GM12801 (cell line): Measurements from ENCODE around the gene RSAD2.

Experiments
- TF ChIP-seq, protein P1 (sequence below): IDR thresholded peaks from one replicate; pipeline ENCODE4 v1.5.1; 2011; ENCODE audit warnings: control low read depth; ENCODE audit not compliant: insufficient read length; ENCODE audit errors: extremely low read depth

The RSAD2 gene

DNA sequence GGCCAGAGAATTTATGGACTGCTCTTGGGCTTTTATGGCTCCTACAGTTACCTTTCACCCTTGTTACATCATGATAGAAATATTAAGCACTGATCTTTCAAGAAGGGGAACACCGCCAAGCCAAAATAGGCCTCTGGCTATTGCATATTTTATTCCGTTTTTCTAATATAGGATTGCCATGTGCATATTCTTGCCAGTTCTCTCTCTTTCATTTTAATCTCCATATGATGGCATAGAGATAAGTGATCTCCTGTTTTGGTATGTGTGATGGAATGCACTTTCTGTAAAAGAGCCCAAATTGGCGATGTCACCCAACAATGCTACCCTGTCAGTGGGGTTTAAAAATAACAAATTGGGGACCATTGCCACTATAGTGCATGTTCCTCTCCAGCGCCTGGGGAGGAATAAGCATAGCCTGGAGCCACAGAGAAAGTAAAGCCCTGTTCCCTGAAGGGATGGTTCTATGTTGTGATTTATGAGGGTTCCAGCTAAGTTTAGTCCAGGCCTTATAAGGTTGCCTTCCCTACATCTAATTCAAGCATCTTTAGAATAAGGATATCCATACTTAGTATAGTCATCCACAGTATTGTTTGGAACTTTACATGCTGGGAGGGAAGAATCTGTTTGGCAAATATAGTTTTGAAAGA, 38.8 kb upstream of the RSAD2 start:
- TF ChIP-seq, protein P1, sequence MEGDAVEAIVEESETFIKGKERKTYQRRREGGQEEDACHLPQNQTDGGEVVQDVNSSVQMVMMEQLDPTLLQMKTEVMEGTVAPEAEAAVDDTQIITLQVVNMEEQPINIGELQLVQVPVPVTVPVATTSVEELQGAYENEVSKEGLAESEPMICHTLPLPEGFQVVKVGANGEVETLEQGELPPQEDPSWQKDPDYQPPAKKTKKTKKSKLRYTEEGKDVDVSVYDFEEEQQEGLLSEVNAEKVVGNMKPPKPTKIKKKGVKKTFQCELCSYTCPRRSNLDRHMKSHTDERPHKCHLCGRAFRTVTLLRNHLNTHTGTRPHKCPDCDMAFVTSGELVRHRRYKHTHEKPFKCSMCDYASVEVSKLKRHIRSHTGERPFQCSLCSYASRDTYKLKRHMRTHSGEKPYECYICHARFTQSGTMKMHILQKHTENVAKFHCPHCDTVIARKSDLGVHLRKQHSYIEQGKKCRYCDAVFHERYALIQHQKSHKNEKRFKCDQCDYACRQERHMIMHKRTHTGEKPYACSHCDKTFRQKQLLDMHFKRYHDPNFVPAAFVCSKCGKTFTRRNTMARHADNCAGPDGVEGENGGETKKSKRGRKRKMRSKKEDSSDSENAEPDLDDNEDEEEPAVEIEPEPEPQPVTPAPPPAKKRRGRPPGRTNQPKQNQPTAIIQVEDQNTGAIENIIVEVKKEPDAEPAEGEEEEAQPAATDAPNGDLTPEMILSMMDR, result no peak

DNA sequence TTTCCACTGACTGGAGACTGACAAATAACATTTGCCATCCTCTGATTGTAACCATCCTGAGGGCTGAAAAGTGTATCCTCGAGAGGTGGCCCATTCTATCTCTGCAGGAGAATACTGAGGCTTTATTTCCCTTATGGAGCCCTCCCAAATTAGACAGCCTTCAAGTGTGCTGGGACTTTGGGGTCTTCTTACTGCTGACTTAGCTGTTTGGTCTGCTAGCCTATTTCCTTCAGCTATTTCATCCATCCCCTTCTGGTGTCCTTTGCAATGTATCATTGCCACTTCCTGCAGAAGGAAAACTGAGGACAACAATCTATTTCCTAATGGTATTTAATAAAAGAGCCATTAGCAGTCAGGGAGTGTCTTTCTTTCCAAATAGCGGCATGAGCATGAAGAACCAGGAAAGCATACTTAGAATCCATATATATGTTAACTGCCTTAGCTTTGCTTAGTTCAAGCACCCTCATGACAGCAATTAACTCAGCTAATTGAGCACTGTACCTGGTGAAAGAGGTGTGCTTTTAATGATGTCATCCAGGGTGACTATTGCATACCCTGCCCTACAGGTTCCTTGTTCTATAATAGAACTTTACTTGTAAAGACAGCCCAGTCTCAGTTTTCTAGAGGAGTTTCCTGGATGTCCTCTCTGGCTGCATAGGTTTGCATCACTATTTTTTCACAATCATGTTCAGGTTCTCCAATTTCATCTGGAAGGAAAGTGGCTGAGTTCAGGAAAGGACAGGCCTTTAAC, 35.9 kb upstream of the RSAD2 start:
- TF ChIP-seq, protein P1, result no peak

DNA sequence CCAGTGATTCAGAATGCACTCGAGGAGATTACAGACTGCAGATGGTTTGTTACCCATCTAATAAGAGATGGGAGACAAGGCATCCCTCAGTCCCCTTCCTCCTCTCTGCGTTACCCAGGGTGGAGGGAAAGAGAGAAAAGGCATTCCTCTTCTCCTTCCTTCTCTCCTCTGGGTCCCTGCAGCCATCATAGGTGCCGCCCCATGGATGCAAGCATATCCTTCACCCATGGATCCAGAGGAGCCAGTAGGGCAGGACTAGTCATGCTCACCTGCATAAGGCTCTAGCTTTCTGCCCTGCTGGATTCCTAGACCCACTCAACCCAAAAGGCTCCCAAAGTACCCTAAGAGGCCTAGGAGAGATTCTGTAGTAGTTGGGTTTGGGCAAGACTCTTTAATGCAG, 32.3 kb upstream of the RSAD2 start:
- TF ChIP-seq, protein P1, result no peak

DNA sequence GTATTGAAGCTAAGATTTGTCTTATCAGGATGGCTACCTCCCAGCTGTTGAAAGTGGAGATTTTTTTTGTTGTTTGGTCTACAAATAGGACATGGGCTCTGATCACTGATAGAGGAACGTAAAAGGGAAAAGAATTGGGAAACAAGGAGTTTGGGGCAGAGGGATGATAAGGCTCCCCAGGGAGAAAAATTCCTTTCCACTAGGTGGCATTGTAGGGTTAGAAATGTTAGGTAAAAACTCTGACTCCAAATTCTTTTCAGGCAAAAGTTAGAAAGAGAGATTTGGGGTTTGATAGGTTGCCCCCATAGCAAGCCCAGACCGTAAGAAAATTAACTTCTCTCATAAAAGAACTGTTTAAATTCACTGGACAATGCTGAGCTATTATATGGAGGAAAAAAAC, 31.7 kb upstream of the RSAD2 start:
- TF ChIP-seq, protein P1, result no peak

DNA sequence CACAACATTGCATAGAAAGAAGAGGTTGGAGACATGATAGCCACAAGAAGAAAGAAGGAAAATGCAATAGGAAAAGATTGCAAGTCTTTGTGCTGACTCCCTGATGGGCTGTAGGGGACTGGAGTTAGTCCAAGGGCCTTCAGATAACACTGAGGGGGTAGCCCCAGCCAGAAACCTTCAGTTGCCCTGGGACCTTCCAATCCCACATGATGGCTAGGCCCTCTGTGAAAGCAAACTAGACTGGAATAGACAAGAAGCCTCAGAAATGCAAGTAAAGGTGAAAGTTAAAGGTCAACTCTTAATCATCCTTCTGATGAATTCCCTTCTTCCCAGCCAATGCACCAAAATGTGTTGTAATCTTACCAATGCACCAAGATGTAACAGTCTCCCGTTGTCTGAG, 31.0 kb upstream of the RSAD2 start:
- TF ChIP-seq, protein P1, result no peak

DNA sequence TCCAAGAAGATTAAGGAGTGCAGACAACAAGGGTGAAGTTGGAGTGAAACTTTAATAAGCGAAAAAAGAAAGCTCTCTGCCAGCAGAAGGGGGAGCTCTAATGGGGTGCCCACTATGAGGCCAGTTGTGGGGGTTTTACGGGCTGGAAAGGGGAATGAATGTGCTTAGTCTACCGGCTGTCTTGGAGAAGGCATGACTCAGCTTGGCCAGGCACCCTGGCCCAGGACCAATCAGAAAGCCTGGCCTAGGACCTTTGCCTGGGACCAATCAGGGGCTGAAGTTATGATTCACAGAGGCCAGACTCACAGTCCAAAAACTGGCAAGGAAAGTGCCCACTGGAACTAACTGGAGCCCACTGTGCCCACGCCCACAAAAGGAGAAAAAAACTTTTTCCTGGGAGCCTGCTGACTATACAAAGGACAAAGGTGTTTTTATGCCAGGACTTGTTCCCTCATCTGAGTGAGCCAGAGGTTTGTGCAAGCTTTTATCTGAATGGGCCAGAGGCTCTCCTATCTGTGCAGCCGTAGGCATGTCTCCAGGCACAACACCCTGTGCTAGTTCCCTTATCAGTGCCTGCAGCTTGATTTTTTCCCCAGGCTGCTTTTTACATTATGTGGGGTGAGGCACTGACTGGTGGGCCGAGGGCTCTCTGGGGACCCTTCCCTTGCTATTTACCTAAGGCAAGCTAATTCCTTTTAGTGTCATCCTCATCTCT, 30.5 kb upstream of the RSAD2 start:
- TF ChIP-seq, protein P1, result no peak

DNA sequence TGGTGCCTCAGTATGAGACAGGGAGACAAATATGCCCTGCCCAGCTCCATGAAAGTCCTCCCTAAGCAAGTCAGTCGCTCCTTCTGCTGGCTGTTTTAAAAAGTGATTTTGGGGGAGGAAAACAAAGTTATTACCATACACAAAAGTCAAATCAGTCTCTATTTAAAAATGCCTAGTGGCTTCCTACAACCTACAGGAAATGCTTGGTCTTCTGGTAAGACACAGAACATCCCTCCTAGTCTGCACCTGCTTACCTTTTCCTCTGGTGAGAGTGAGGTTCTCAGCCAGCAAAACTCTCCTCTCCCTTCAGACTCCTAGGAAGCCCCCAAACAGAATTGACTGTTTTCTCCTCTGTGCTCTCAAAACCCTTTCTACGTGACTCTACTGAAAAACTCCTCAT, 25.4 kb upstream of the RSAD2 start:
- TF ChIP-seq, protein P1, result no peak
